Airway epithelial cell (primary cell): Measurements from ENCODE around the gene SMCHD1. TPM values are rescaled to one million over a fixed set of nuclear protein-coding genes. Genes with fewer than 3 reads are reported as not detected.

ENCODE experiments used
- total RNA-seq: library from RNA; depleted of rRNA; stranded (reverse); fragments of >200 nt; gene quantifications from 2 replicates; pipeline ENCODE4 v1.2.3, GENCODE V29; 2015

The SMCHD1 gene
- 15.0 and 24.1 TPM in 2 replicates for total RNA-seq

GRCh38 chr18:2655178-2655953, at the start of gene SMCHD1:
Gene SMCHD1, plus strand, starts transcription at chr18:2655726. Its CDS starts 350 bp downstream, at chr18:2656076.

DNA sequence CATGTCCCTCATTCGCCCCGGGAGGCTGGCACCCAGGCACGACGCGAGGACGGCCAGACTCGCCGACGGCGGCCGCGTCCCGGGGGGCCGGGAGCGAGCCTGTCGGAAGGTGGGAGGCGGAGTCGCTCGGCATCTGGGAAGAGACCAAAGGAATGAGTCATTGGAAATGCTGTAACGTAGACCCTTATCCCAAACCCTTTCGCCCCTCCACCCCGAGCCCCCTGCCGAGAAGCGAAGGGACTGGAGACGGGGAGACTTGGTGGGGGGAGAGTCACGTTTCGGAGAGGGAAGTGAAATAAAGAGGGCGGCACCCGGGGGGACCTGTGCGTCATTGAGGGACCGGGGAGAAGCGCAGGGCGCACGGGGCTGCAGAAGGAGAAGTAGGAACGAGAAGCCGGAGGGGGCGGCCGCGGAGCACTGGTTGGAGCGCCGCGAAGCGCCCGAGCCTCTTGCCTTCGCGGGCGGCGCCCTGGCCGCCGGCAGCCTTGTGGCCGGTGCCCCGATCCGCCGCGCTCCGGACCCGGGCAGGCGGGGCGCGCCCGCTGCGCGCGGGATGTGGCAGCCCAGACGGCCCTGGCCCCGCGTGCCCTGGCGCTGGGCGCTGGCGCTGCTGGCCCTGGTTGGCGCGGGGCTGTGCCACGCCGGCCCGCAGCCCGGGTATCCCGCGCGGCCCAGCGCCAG, 191.2 kb downstream of the SMCHD1 start, which contains the start of gene EMILIN2:
TSS of gene EMILIN2 (plus strand) at position 371 of the 681 bp plus-strand sequence. CDS start at position 554, 183 bp downstream.

Other genes with a start within 250 kb of the SMCHD1 start
- 2.0 and 3.1 TPM in 2 replicates for gene METTL4, start 84.2 kb upstream of the SMCHD1 start, total RNA-seq
- 13.1 and 13.9 TPM in 2 replicates for gene NDC80, start 84.2 kb upstream of the SMCHD1 start, total RNA-seq
- 1.1 and 1.4 TPM in 2 replicates for gene EMILIN2, start 191.3 kb downstream of the SMCHD1 start, total RNA-seq